Caco-2 (cell line): ENCODE measurements around the gene DYNC1LI1. TPM values are rescaled to one million over a fixed set of nuclear protein-coding genes. Genes with fewer than 3 reads are reported as not detected.

Source experiments
- BruUV-seq: library from RNA; stranded (reverse); fragments of 400-500 nt; replicated peaks from 2 replicates; lab custom pipeline; 2021; lab: Mats Ljungman, UMichigan
- CTCF ChIA-PET: fragments of 300-600 bp; sonication (Branson Sonifier 250); formaldehyde crosslinking; loops from one replicate; lab custom pipeline; 2022; ENCODE audit warnings: antibody characterized with exemption; lab: Charles Lee
- POLR2A ChIA-PET: fragments of 300-600 bp; sonication (Branson Sonifier 250); formaldehyde crosslinking; loops from one replicate; lab custom pipeline; 2022; ENCODE audit warnings: antibody characterized with exemption; lab: Charles Lee
- DNase-seq, 2 experiments: peaks; one replicate each; pipeline versions ENCODE4 v3.0.0 to v3.0.0-alpha.2; 2020 to 2022
- H3K27me3 ChIP-seq: replicated peaks from 2 replicates; pipeline ENCODE4 v1.6.0; 2011; ENCODE audit warnings: low read length; ENCODE audit not compliant: control insufficient read depth, insufficient read depth
- H3K36me3 ChIP-seq: 2 replicates; pipeline ENCODE4 v1.5.1; 2011; ENCODE audit warnings: low read length; ENCODE audit not compliant: control insufficient read depth, insufficient read depth
- H3K4me1 ChIP-seq: fragments of 250-450 bp; sonication (Bioruptor Pico); 2 replicates; pipeline ENCODE4 v1.5.1; 2020; ENCODE audit warnings: mild to moderate bottlenecking
- H3K4me3 ChIP-seq: 2 replicates; pipeline ENCODE4 v1.5.1; 2011; ENCODE audit warnings: low read depth, mild to moderate bottlenecking, control low read depth, low read length
- H3K9me3 ChIP-seq: fragments of 250-450 bp; sonication (Bioruptor Pico); 2 replicates; pipeline ENCODE4 v1.5.1; 2020; ENCODE audit warnings: mild to moderate bottlenecking, moderate library complexity
- H3K27ac Mint-ChIP-seq: one replicate; pipeline ENCODE4 v1.8.0; 2022; ENCODE audit warnings: mixed read lengths; ENCODE audit not compliant: unreplicated experiment
- H3K27me3 Mint-ChIP-seq: one replicate; pipeline ENCODE4 v1.8.0; 2022; ENCODE audit warnings: mixed read lengths; ENCODE audit not compliant: insufficient read depth, unreplicated experiment
- H3K36me3 Mint-ChIP-seq: one replicate; pipeline ENCODE4 v1.8.0; 2022; ENCODE audit warnings: mild to moderate bottlenecking, mixed read lengths; ENCODE audit not compliant: insufficient read depth, unreplicated experiment
- H3K4me1 Mint-ChIP-seq: one replicate; pipeline ENCODE4 v1.8.0; 2022; ENCODE audit warnings: low read depth, mixed read lengths; ENCODE audit not compliant: unreplicated experiment
- H3K4me3 Mint-ChIP-seq: one replicate; pipeline ENCODE4 v1.8.0; 2022; ENCODE audit warnings: mild to moderate bottlenecking, moderate library complexity, mixed read lengths; ENCODE audit not compliant: unreplicated experiment
- H3K9me3 Mint-ChIP-seq: one replicate; pipeline ENCODE4 v1.8.0; 2022; ENCODE audit warnings: mixed read lengths; ENCODE audit not compliant: unreplicated experiment
- CTCF ChIP-seq, 2 experiments: fragments of 200-600 bp in 1 of 2; IDR thresholded peaks; 1 replicate in 1 of 2; 2 replicates in 1 of 2; pipeline versions ENCODE4 v1.5.1 to v1.8.0; 2011 to 2022; ENCODE audit warnings: antibody characterized with exemption in 1 of 2, control low read depth in 1 of 2, inconsistent platforms in 1 of 2, low read depth in 1 of 2, low read length in 1 of 2, mild to moderate bottlenecking in 1 of 2, moderate library complexity in 1 of 2; ENCODE audit not compliant: insufficient read depth in 1 of 2, severe bottlenecking in 1 of 2, unreplicated experiment in 1 of 2
- intact Hi-C: fragments of 100-400 bp; cut with micrococcal nuclease; formaldehyde crosslinking; loops from one replicate; pipeline ENCODE4 v1.10.0; 2022; ENCODE audit not compliant: unreplicated experiment
- total RNA-seq: library from RNA; stranded (reverse); gene quantifications from 2 replicates; pipeline ENCODE4 v1.2.3, GENCODE V29; 2022

The DYNC1LI1 gene
- total RNA-seq, 1 experiment from 2014 or later: 35.4 TPM

- Mint-ChIP-seq H3K4me1 (peaks cover 9% of the 10 kb centered on the region), H3K27ac (no peak overlapping the region), H3K36me3 (no peaks in the 10 kb centered on the region), H3K9me3 (no peaks in the 10 kb centered on the region), H3K27me3 (no peaks in the 10 kb centered on the region), H3K4me3 (no peak overlapping the region)
- CTCF ChIA-PET: no interaction called here
- no peaks in the 10 kb centered on the region for H3K27me3 ChIP-seq
- intact Hi-C loops: no loop called here
- BruUV-seq: no TSS peak
- H3K9me3 ChIP-seq: no peaks in the 10 kb centered on the region
- no peak for DNase-seq
- H3K4me3 ChIP-seq: no peak overlapping the region
- POLR2A ChIA-PET: no interaction called here
- H3K36me3 ChIP-seq: no peaks in the 10 kb centered on the region
- no peaks in the 10 kb centered on the region for H3K4me1 ChIP-seq
- no peak for TF ChIP-seq CTCF (IDR thresholded peaks at IDR 0.05; ENCODE audit: insufficient read depth in 1 of 2, low read depth in 1 of 2, low read length in 1 of 2, severe bottlenecking in 1 of 2, unreplicated experiment in 1 of 2)
Observed at GRCh38 chr3:32607522-32607921, 36.9 kb upstream of the DYNC1LI1 start.

GRCh38 chr3:32606960-32607359 lies 36.3 kb upstream of the DYNC1LI1 start:
- no peak for DNase-seq
- intact Hi-C loops: no loop called here

GRCh38 chr3:32606277-32606676 lies 35.6 kb upstream of the DYNC1LI1 start:
- Mint-ChIP-seq H3K4me3 (no peak overlapping the region), H3K27me3 (no peaks in the 10 kb centered on the region), H3K36me3 (no peaks in the 10 kb centered on the region), H3K9me3 (no peaks in the 10 kb centered on the region), H3K4me1 (peaks cover 17% of the 10 kb centered on the region), H3K27ac (no peak overlapping the region)
- CTCF ChIA-PET: no interaction called here
- POLR2A ChIA-PET: no interaction called here
- Histone ChIP-seq H3K36me3 (no peaks in the 10 kb centered on the region), H3K9me3 (no peaks in the 10 kb centered on the region), H3K4me1 (no peaks in the 10 kb centered on the region), H3K27me3 (no peaks in the 10 kb centered on the region), H3K4me3 (no peak overlapping the region)
- intact Hi-C loops: no loop called here
- DNase-seq: no peak
- no peak for TF ChIP-seq CTCF (IDR thresholded peaks at IDR 0.05; ENCODE audit: insufficient read depth in 1 of 2, low read depth in 1 of 2, low read length in 1 of 2, severe bottlenecking in 1 of 2, unreplicated experiment in 1 of 2)
- no TSS peak for BruUV-seq

More at GRCh38 chr3:32606960-32607359, 36.3 kb upstream of the DYNC1LI1 start:
- Mint-ChIP-seq H3K4me3 (no peak overlapping the region), H3K27ac (no peak overlapping the region), H3K27me3 (no peaks in the 10 kb centered on the region), H3K4me1 (peaks cover 11% of the 10 kb centered on the region), H3K9me3 (no peaks in the 10 kb centered on the region), H3K36me3 (no peaks in the 10 kb centered on the region)
- Histone ChIP-seq H3K36me3 (no peaks in the 10 kb centered on the region), H3K27me3 (no peaks in the 10 kb centered on the region), H3K4me1 (no peaks in the 10 kb centered on the region), H3K9me3 (no peaks in the 10 kb centered on the region), H3K4me3 (no peak overlapping the region)
- CTCF ChIA-PET: no interaction called here
- POLR2A ChIA-PET: no interaction called here
- BruUV-seq: no TSS peak
- TF ChIP-seq CTCF (IDR thresholded peaks at IDR 0.05; ENCODE audit: insufficient read depth in 1 of 2, low read depth in 1 of 2, low read length in 1 of 2, severe bottlenecking in 1 of 2, unreplicated experiment in 1 of 2): no peak
